HepG2 (cell line): ENCODE results near the gene NTRK2. TPM values are rescaled to one million over a fixed set of nuclear protein-coding genes. Genes with fewer than 3 reads are reported as not detected.

Experiments
- ATAC-seq: fragments of 200-7000 bp; cut with Tn5 transposase; 3 replicates; pipeline ENCODE4 v1.9.1; 2020; ENCODE audit warnings: mild to moderate bottlenecking, moderate library complexity
- BruUV-seq: library from RNA; stranded (reverse); fragments of 400-500 nt; replicated peaks from 2 replicates; lab custom pipeline; 2021; lab: Mats Ljungman, UMichigan
- CTCF ChIA-PET: fragments of 300-600 bp; formaldehyde crosslinking; extraction: SDS; loops from one replicate; lab custom pipeline; 2021; ENCODE audit warnings: low total read pairs, inconsistent platforms, low intra/inter-chr PET ratio; lab: Yijun Ruan, JAX
- POLR2A ChIA-PET: fragments of 350-600 bp; sonication (Branson Sonifier 250); formaldehyde crosslinking; loops from one replicate; lab custom pipeline; 2020; ENCODE audit warnings: antibody characterized with exemption, inconsistent platforms; lab: Yijun Ruan, JAX
- DNase-seq: peaks from one replicate; pipeline ENCODE4 v3.0.0-alpha.2; 2015; ENCODE audit warnings: low spot score
- FAIRE-seq: peaks from 3 replicates; lab custom pipeline; 2011; peaks lifted over from hg19 to GRCh38; lab: Jason Lieb, UNC
- H2AFZ ChIP-seq: one replicate; pipeline ENCODE4 v1.6.1; 2011; ENCODE audit warnings: low read length, inconsistent platforms
- H3K27ac ChIP-seq: fragments of 300-600 bp; 3 replicates; pipeline ENCODE4 v1.8.0; 2011; ENCODE audit warnings: mixed run types, mild to moderate bottlenecking, mixed read lengths, low read length, inconsistent platforms; ENCODE audit not compliant: insufficient read depth; ENCODE audit errors: extremely low read length
- H3K27me3 ChIP-seq, 2 experiments: fragments of 200-600 bp in 1 of 2; 2 replicates in 1 of 2; 3 replicates in 1 of 2; pipeline versions ENCODE4 v1.6.0 to v1.8.0; 2011; ENCODE audit warnings: low read length in 2 of 2, mild to moderate bottlenecking in 2 of 2, moderate library complexity in 2 of 2, inconsistent platforms in 1 of 2; ENCODE audit not compliant: insufficient read depth in 2 of 2, control insufficient read depth in 1 of 2
- H3K36me3 ChIP-seq, 2 experiments: fragments of 200-600 bp in 1 of 2; replicated peaks in 1 of 2; 2 replicates in 1 of 2; 3 replicates in 1 of 2; pipeline versions ENCODE4 v1.5.1 to v1.8.0; 2011; ENCODE audit warnings: low read length in 2 of 2, inconsistent platforms in 1 of 2; ENCODE audit not compliant: insufficient read depth in 2 of 2, control insufficient read depth in 1 of 2
- H3K4me1 ChIP-seq: 2 replicates; pipeline ENCODE4 v1.5.1; 2012; ENCODE audit warnings: low read length, inconsistent platforms; ENCODE audit not compliant: insufficient read depth
- H3K4me2 ChIP-seq: 2 replicates; pipeline ENCODE4 v1.6.0; 2011; ENCODE audit warnings: low read depth, low read length, inconsistent platforms
- H3K4me3 ChIP-seq, 3 experiments: fragments of 200-600 bp in 1 of 3; sonication (generic), shearing (Covaris generic) in 1 of 3; replicated peaks in 1 of 3; 2 replicates each; pipeline ENCODE4 v1.5.1; 2011 to 2016; ENCODE audit warnings: low read length in 3 of 3, inconsistent platforms in 2 of 3, low read depth in 2 of 3, mild to moderate bottlenecking in 2 of 3, control low read depth in 1 of 3, mixed read lengths in 1 of 3; ENCODE audit not compliant: insufficient read depth in 1 of 3
- H3K79me2 ChIP-seq: one replicate; pipeline ENCODE4 v1.6.1; 2011; ENCODE audit warnings: low read length, inconsistent platforms; ENCODE audit not compliant: insufficient read depth
- H3K9ac ChIP-seq: 2 replicates; pipeline ENCODE4 v1.6.0; 2011; ENCODE audit warnings: mild to moderate bottlenecking, low read depth, low read length, inconsistent platforms; ENCODE audit not compliant: insufficient read depth
- H3K9me3 ChIP-seq: 2 replicates; pipeline ENCODE4 v1.5.1; 2012; ENCODE audit warnings: mild to moderate bottlenecking, low read length
- H4K20me1 ChIP-seq: 2 replicates; pipeline ENCODE4 v1.6.0; 2011; ENCODE audit warnings: inconsistent platforms, mild to moderate bottlenecking, low read length, moderate library complexity; ENCODE audit not compliant: insufficient read depth
- EED ChIP-seq: sonication (generic); formaldehyde crosslinking; IDR thresholded peaks from 2 replicates; pipeline ENCODE4 v1.5.0; 2020; ENCODE audit warnings: mild to moderate bottlenecking, missing genetic modification reagents
- FOXJ3 ChIP-seq: sonication (generic); formaldehyde crosslinking; IDR thresholded peaks from 2 replicates; pipeline ENCODE4 v1.4.0; 2020; ENCODE audit warnings: missing genetic modification reagents, mild to moderate bottlenecking, borderline replicate concordance
- FOXP1 ChIP-seq, 2 experiments: fragments of 450-650 bp in 1 of 2; IDR thresholded peaks; 2 replicates each; pipeline ENCODE4 v1.6.1; 2017 to 2018; ENCODE audit warnings: antibody characterized with exemption in 1 of 2
- HOXD1 ChIP-seq: sonication (generic); formaldehyde crosslinking; IDR thresholded peaks from 2 replicates; pipeline ENCODE4 v1.5.0; 2020; ENCODE audit warnings: missing genetic modification reagents
- NFRKB ChIP-seq: fragments of 450-650 bp; IDR thresholded peaks from 2 replicates; pipeline ENCODE4 v1.6.1; 2017
- PITX1 ChIP-seq: sonication (generic); formaldehyde crosslinking; IDR thresholded peaks from 2 replicates; pipeline ENCODE4 v1.5.1; 2020; ENCODE audit warnings: mild to moderate bottlenecking, missing genetic modification reagents
- POLR2AphosphoS5 ChIP-seq: IDR thresholded peaks from 2 replicates; pipeline ENCODE4 v1.6.1; 2012; ENCODE audit warnings: low read depth, low read length
- REPIN1 ChIP-seq: sonication (generic); formaldehyde crosslinking; IDR thresholded peaks from 2 replicates; pipeline ENCODE4 v1.8.0; 2022; ENCODE audit warnings: missing genetic modification reagents, low read depth, mild to moderate bottlenecking, borderline replicate concordance
- TGIF2 ChIP-seq: IDR thresholded peaks from 2 replicates; pipeline ENCODE4 v1.6.1; 2016; ENCODE audit warnings: control low read depth, missing compliant biosample characterization
- ZNF280D ChIP-seq: sonication (generic); formaldehyde crosslinking; IDR thresholded peaks from 2 replicates; pipeline ENCODE4 v1.5.1; 2020; ENCODE audit warnings: mild to moderate bottlenecking, missing genetic modification reagents
- ZNF747 ChIP-seq: sonication (generic); formaldehyde crosslinking; IDR thresholded peaks from 2 replicates; pipeline ENCODE4 v1.8.1; 2023; ENCODE audit warnings: missing genetic modification reagents, mild to moderate bottlenecking, borderline replicate concordance
- ZSCAN21 ChIP-seq: sonication (generic); formaldehyde crosslinking; IDR thresholded peaks from 2 replicates; pipeline ENCODE4 v1.8.0; 2022; ENCODE audit warnings: mild to moderate bottlenecking, missing genetic modification reagents, moderate library complexity, borderline replicate concordance
- WGBS: methylation state at CpG from one replicate; pipeline ENCODE4 v1.1.6; 2017; ENCODE audit warnings: low lambda C conversion rate; 5-methylcytosine and 5-hydroxymethylcytosine counted together
- in situ Hi-C: cut with HindIII; loops from 2 replicates; pipeline ENCODE4 v1.10.0; 2017; ENCODE audit warnings: low pct_unique_long_range_greater_than_20kb; ENCODE audit not compliant: extremely low pct_ligation_motif_present
- intact Hi-C: fragments of 100-400 bp; cut with micrococcal nuclease; formaldehyde crosslinking; loops from one replicate; pipeline ENCODE4 v1.10.0; 2022; ENCODE audit not compliant: unreplicated experiment
- polyA plus RNA-seq, 8 experiments: library from polyadenylated mRNA; depleted of rRNA in 3 of 8; stranded (reverse) in 7 of 8; unstranded in 1 of 8; fragments of >200 nt; fragmentation: Illumina TruSeq in 4 of 8; extraction: Trizol in 4 of 8; gene quantifications; 2 replicates each; pipeline versions ENCODE4 v1.2.1 to v1.2.3, GENCODE V29; 2011 to 2016; ENCODE audit warnings: low read depth in 4 of 8, missing spikeins in 1 of 8, mixed read lengths in 1 of 8; ENCODE audit not compliant: insufficient read depth in 1 of 8
- total RNA-seq, 5 experiments: library from RNA; depleted of rRNA; stranded (reverse); fragments of >200 nt; fragmentation: Illumina TruSeq; extraction: Trizol; gene quantifications; 2 replicates each; pipeline ENCODE4 v1.2.3, GENCODE V29; 2016; ENCODE audit warnings: low read depth in 1 of 5

NTRK2 gene
- total and polyA plus RNA-seq, 2 of the 13 experiments (the other 11 are each of a cell fraction or from before 2014, with no cell fraction given) = not detected

DNA sequence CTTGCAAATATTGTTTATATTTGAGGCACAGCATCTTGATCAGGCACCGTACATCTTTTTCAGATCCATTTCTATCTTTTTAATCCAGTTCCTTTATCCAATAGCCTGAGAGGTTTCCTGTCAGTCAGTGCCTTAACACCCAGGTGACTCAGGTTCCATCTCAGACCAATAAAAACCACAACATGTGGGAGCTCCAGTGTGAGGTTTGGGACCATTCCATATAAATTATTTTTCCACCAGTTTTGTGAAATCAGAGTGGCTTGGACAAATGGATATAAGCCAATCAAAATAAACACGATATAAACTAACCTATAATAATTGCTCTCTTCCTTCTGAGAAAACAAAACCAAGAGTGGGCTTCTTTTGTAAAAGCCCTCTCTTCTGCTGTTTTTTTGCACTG lies 351.3 kb downstream of the NTRK2 start:
- Histone ChIP-seq H4K20me1 (no peaks in the 10 kb centered on the region), H3K9me3 (no peaks in the 10 kb centered on the region), H3K9ac (no peak overlapping the region), H3K4me2 (no peak overlapping the region), H3K79me2 (no peaks in the 10 kb centered on the region), H3K27me3 (no peaks in the 10 kb centered on the region), H2AFZ (no peak overlapping the region), H3K36me3 (no peaks in the 10 kb centered on the region), H3K4me1 (peaks cover 11% of the 10 kb centered on the region), H3K4me3 (no peak overlapping the region), H3K27ac (no peak overlapping the region)
- TF ChIP-seq ZSCAN21 = no peak
- no peak for TF ChIP-seq HOXD1 (CRISPR knock-in tag)
- TF ChIP-seq NFRKB = no peak
- TF ChIP-seq EED (CRISPR knock-in tag) = no peak
- no peak for TF ChIP-seq PITX1
- no peak for TF ChIP-seq POLR2AphosphoS5
- no peak for TF ChIP-seq FOXJ3
- no peak for TF ChIP-seq ZNF747
- TF ChIP-seq FOXP1 (IDR thresholded peaks at IDR 0.05) = no peak
- TF ChIP-seq FOXP1 (CRISPR knock-in tag; IDR thresholded peaks at IDR 0.05) = no peak
- TF ChIP-seq REPIN1 = no peak
- TF ChIP-seq ZNF280D = no peak
- TF ChIP-seq TGIF2 (CRISPR knock-in tag) = no peak
- ATAC-seq (no peak), FAIRE-seq (no peak), DNase-seq (no peak)
- WGBS = 43% methylated on average over 2 of the region's 2 CpGs
- in situ Hi-C loops (no loop called here), intact Hi-C loops (no loop called here)
- POLR2A ChIA-PET = no interaction called here
- CTCF ChIA-PET = no interaction called here
- no TSS peak for BruUV-seq
